ENCODE measurements around the gene UGGT2.
"Not testable (repeated sequence)": the region's sequence is repeated elsewhere in the genome, so short reads cannot be mapped to it uniquely, and the experiment has no call there.

Gene UGGT2

GRCh38 chr13:95800436-95800835 lies 252.8 kb downstream of the UGGT2 start:
- no peak for DNase-seq (ENCODE audit: low read depth)

DNA sequence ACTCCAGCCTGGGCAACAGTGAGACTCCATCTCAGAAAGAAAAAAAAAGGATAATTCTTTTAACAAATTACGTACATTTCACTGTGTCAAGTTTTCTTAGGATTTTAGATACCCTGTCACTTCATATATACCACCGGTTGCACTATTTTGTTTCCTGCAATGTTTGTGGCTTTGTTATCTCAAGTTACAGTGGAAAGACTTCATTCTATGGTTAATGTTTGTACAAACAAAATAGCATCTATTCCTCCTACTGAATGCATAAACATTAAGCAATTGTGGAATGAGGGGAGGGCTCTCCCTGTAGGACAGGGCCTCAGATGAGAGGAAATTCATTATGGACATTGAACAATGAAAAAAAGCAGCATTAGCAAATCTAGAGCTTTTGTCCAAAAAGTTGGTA lies 256.2 kb downstream of the UGGT2 start:
- DNase-seq (ENCODE audit: low read depth), result no peak

GRCh38 chr13:95793781-95794180 lies 259.4 kb downstream of the UGGT2 start:
- DNase-seq (ENCODE audit: low read depth), result no peak

GRCh38 chr13:95793018-95793555 lies 260.1 kb downstream of the UGGT2 start:
- no peak for DNase-seq (ENCODE audit: low read depth)

DNA sequence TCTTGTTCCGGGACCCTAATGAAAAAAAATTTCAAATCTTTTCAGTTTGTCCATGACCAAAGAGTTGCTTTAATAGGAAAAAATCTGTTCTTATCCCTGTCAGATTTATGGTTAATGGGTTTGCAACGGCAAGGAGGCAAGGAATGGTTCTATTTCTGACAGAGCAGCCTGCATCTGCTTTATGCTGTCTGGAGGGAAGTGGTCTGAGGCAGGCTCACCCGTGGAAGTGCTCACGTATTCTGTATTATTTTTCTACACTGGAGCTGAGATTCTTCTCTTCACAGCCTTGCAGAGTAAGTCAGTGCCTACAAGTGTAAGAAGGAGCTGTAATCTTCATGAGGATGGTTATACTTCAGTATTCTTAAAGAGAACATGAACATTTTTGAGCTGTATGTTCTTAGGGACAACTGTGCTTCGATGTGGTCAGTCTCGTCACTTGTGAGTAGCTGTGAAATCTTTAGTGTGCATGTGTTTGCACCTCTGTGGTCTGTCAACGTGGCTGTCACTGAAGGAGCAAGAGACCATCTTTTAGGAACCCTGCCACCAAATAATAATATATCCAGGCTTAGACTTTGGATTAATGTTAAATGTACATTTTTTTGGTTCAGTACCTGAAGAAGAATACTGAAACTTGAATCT lies 262.0 kb downstream of the UGGT2 start:
- DNase-seq (ENCODE audit: low read depth), result no peak

- not testable (repeated sequence) for DNase-seq (ENCODE audit: low read depth)
Observed at GRCh38 chr13:95789315-95789714, 263.9 kb downstream of the UGGT2 start.

DNA sequence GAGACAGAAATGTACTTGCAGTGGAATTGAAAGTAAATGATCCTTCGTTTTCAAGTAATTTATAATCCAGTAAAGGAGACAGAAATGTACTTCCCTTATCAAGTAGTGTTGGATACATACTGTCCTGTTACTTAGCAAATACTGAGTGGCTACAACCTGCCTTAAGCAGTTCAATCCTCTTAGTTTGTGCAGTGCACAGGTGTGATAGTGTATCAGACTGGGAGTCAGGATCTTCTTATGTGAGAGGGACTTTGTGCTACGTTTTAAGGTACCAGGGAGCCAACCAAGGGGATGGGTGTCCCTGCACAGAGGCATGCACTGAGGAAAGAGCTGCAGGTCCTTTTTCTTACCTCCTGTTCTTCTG lies 265.1 kb downstream of the UGGT2 start:
- no peak for DNase-seq (ENCODE audit: low read depth)

GRCh38 chr13:95787356-95788099 lies 265.7 kb downstream of the UGGT2 start:
- no peak for DNase-seq (ENCODE audit: low read depth)

- DNase-seq (ENCODE audit: low read depth), result no peak
Observed at GRCh38 chr13:95784900-95785290, 268.3 kb downstream of the UGGT2 start.

- peak; percentile 16 for DNase-seq (ENCODE audit: low read depth)
Observed at GRCh38 chr13:95784161-95784899, 268.9 kb downstream of the UGGT2 start.

- no peak for DNase-seq (ENCODE audit: low read depth)
Observed at GRCh38 chr13:95783747-95784146, 269.5 kb downstream of the UGGT2 start.

DNA sequence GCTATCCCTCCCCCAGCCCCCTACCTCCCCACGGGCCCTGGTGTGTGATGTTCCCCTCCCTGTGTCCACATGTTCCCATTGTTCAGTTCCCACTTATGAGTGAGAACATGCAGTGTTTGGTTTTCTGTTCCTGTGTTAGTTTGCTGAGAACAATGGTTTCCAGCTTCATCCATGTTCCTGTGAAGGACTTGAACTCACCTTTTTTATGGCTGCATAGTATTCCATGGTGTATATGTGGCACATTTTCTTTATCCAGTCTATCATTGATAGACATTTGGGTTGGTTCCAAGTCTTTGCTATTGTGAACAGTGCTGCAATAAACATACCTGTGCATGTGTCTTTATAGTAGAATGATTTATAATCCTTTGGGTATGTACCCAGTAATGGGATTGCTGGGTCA lies 271.3 kb downstream of the UGGT2 start:
- not testable (repeated sequence) for DNase-seq (ENCODE audit: low read depth)

DNA sequence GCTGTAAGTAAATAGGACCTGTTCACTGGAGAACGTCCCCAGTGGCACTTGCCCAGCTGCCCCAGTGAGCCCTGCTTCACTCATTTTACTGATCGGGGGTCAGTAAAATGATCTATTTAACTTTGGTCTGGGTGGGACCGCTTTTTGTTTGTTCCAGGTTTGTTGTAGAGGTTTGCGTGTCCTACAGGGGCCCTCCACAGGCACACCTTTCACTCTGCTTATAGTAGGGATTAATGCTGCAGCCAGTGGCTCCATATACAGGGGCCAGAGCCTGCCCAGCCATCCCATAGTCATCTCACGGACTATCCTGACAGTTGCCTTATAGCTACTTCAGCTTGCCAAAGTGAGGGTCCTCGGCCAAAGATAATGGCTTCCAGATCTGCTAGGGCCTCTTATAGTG lies 272.2 kb downstream of the UGGT2 start:
- no peak for DNase-seq (ENCODE audit: low read depth)

DNA sequence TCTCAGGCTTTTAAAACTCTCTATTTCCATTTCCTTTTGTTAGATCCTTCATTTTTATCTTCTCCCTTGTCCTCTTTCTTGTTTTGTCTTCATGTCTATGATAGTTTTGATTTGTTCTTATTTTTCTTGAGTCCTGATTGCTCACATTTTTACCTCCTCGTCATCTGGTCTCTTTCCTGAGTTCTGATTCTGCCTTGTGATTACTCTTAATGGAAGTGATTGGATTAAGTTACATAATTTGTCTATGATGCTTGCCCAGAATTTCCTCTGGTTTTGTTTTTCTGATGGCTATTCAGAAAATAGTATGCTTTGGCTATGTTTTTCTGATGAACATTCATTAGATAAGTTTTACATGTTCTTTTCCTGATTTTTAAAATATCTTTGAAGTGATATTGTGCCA lies 273.7 kb downstream of the UGGT2 start:
- no peak for DNase-seq (ENCODE audit: low read depth)

- DNase-seq (ENCODE audit: low read depth), result no peak
Observed at GRCh38 chr13:95771905-95772304, 281.3 kb downstream of the UGGT2 start.

- no peak for DNase-seq (ENCODE audit: low read depth)
Observed at GRCh38 chr13:95763601-95764000, 289.6 kb downstream of the UGGT2 start.

DNA sequence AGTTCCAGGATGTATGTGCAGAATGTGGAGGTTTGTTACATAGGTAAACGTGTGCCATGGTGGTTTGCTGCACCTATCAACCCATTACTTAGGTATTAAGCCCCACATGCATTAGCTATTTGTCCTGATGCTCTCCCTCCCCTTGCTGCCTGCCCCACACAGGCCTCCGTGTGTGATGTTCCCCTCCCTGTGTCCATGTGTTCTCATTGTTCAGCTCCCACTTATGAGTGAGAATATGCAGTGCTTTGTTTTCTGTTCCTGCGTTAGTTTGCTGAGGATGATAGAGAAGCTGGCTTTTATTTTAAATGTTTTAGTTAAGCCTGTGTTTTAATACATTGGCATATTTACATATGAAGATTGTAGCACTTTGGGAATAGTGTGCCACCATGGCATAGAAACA lies 290.6 kb downstream of the UGGT2 start:
- not testable (repeated sequence) for DNase-seq (ENCODE audit: low read depth)

- DNase-seq (ENCODE audit: low read depth), result no peak
Observed at GRCh38 chr13:95756072-95756471, 297.1 kb downstream of the UGGT2 start.

DNA sequence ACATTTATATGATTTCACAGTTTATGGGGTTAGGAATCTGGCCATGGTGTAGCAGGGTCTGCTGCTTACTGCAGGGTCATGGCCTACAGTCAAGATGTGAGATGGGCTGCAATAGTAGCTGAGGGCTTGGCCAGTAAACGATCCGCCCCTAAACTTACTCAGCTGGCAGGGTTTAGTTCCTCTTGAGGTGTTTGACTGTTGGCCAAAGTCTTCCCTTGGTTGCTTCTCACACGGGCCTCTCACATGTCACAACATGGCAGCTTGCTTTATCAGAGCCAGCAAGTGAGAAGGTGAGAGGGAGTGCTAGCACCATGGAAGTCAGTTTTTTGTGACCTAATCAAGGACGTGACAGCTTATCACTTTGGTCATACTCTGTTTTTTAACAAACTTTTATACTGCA lies 299.1 kb downstream of the UGGT2 start:
- no peak for DNase-seq (ENCODE audit: low read depth)

DNA sequence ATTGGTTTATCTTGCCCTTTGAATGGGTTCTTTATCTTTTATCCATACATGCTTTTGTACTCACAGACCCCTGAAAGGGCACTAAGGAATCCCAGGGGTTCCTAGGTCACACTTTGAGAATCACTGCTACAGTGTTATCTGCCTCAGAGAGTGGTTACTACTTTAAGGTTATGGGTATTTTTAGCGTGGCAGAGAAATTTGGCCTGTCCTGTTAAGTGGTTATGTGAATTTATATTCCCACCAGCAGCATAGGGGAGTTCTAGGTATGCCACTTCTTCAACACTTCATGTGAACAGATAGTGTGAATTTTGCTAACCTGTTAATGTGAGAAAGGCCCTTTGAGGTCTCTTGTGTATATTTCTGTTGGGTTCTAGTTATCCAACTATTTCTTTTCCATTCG lies 300.5 kb downstream of the UGGT2 start:
- DNase-seq (ENCODE audit: low read depth), result no peak
